ENCODE results near the gene CLSTN3. TPM values are rescaled to one million over a fixed set of nuclear protein-coding genes. Genes with fewer than 3 reads are reported as not detected.

The CLSTN3 gene
- total RNA-seq, 1 donor from 2014 or later, result 36.8 TPM

DNA sequence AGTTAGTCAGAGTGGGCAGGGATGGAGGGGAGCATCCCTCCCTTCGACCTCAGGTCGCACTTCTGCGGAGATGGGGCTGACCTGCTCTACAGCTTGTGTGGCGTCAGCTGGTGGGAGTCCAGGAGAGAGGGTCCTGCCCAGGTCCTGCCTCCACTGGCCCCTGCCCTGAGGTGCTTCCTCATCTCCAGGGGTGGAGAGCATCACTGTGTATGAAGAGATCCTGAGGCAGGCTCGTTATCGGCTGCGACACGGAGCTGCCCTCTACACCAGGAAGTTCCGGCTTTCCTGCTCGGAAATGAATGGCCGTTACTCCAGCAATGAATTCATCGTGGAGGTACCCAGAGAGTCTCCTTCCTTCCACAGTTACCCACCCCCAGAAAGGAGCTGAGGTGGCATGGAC lies 20.2 kb downstream of the CLSTN3 start:
- Histone ChIP-seq H3K4me3 (no peak overlapping the region), H3K4me1 (peaks cover 13% of the 10 kb centered on the region), H3K36me3 (peaks cover 60% of the 10 kb centered on the region), H3K27me3 (ENCODE audit: low read depth) (no peaks in the 10 kb centered on the region), H3K9me3 (no peaks in the 10 kb centered on the region), H3K27ac (no peak overlapping the region)
- DNase-seq, result no peak
- intact Hi-C loops (cut with DNase I), result no loop called here
- TF ChIP-seq, protein P1, sequence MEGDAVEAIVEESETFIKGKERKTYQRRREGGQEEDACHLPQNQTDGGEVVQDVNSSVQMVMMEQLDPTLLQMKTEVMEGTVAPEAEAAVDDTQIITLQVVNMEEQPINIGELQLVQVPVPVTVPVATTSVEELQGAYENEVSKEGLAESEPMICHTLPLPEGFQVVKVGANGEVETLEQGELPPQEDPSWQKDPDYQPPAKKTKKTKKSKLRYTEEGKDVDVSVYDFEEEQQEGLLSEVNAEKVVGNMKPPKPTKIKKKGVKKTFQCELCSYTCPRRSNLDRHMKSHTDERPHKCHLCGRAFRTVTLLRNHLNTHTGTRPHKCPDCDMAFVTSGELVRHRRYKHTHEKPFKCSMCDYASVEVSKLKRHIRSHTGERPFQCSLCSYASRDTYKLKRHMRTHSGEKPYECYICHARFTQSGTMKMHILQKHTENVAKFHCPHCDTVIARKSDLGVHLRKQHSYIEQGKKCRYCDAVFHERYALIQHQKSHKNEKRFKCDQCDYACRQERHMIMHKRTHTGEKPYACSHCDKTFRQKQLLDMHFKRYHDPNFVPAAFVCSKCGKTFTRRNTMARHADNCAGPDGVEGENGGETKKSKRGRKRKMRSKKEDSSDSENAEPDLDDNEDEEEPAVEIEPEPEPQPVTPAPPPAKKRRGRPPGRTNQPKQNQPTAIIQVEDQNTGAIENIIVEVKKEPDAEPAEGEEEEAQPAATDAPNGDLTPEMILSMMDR (IDR thresholded peaks at IDR 0.05), result no peak
- ATAC-seq, result no peak

DNA sequence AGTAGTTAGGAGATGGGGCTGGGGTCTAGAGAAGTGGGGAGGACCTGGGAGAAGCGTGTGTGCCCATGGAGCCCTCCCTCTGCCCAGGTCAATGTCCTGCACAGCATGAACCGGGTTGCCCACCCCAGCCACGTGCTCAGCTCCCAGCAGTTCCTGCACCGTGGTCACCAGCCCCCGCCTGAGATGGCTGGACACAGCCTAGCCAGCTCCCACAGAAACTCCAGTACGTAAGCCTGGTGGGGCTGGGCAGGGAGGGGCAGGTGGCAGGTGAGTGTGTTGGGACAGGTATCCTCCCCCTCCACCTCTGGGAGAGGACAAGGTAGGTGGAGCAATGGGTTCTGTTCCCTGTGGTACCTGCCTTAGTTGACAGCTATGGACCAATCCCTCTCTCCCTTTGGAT lies 20.7 kb downstream of the CLSTN3 start:
- DNase-seq, result no peak
- no peak overlapping the region for H3K4me3 ChIP-seq
- ATAC-seq, result no peak
- no peaks in the 10 kb centered on the region for H3K27me3 ChIP-seq (ENCODE audit: low read depth)
- no peak overlapping the region for H3K27ac ChIP-seq
- H3K4me1 ChIP-seq, result peaks cover 17% of the 10 kb centered on the region
- H3K36me3 ChIP-seq, result peaks cover 57% of the 10 kb centered on the region
- H3K9me3 ChIP-seq, result no peaks in the 10 kb centered on the region
- intact Hi-C loops (cut with DNase I), result no loop called here
- TF ChIP-seq, protein P1 (IDR thresholded peaks at IDR 0.05), result no peak

DNA sequence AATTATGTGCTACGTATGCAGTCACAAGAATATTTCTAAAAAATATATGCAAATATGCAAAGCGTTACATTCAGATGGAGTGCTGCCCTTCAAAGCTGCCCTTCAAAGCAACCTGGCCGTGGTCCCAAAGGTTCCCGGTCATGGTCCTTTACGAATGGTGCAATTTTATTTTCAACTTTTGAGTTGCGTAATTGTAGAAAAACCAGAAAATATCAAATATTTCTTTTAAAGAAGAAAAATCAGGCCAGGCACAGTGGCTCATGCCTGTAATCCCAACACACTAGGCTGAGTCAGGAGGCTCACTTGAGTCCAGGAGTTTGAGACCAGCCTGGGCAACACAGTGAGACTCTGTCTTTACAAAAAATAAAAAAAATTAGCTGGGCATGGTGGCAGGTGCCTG lies 21.4 kb downstream of the CLSTN3 start:
- no peak overlapping the region for H3K4me3 ChIP-seq
- H3K27ac ChIP-seq, result no peak overlapping the region
- peaks cover 50% of the 10 kb centered on the region for H3K36me3 ChIP-seq
- peak in 1 of 2 donors; percentile 32 for ATAC-seq
- H3K9me3 ChIP-seq, result no peaks in the 10 kb centered on the region
- intact Hi-C loops (cut with DNase I), result no loop called here
- peaks cover 18% of the 10 kb centered on the region for H3K4me1 ChIP-seq
- peak; percentile 68 for DNase-seq
- no peaks in the 10 kb centered on the region for H3K27me3 ChIP-seq (ENCODE audit: low read depth)
- TF ChIP-seq, protein P1 (IDR thresholded peaks at IDR 0.05), result no peak

DNA sequence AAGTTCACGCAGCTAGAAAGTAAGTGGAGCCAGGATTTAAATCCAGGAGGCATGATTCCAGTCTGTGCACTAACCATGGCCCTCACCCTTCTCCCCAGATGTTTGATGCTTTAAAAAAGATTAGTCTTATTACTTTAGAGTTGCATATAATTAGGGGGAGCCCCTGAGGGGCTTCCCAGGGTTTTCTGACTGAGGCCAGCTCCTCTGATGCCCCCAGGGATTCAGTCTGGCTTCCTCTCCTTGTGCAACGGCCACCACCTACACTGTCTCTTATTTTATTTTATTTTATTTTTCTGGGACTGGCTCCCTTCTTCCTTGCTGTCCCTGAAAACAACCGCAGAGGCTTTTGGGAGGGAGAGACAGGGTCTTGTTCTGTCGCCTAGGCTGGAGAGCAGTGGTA lies 22.6 kb downstream of the CLSTN3 start:
- peaks cover 18% of the 10 kb centered on the region for H3K4me1 ChIP-seq
- TF ChIP-seq, protein P1 (IDR thresholded peaks at IDR 0.05), result no peak
- no peak overlapping the region for H3K4me3 ChIP-seq
- no peaks in the 10 kb centered on the region for H3K27me3 ChIP-seq (ENCODE audit: low read depth)
- H3K27ac ChIP-seq, result peak overlapping the region; percentile 7
- H3K36me3 ChIP-seq, result peaks cover 45% of the 10 kb centered on the region
- ATAC-seq, result no peak
- no peak for DNase-seq
- intact Hi-C loops (cut with DNase I), result no loop called here
- no peaks in the 10 kb centered on the region for H3K9me3 ChIP-seq

DNA sequence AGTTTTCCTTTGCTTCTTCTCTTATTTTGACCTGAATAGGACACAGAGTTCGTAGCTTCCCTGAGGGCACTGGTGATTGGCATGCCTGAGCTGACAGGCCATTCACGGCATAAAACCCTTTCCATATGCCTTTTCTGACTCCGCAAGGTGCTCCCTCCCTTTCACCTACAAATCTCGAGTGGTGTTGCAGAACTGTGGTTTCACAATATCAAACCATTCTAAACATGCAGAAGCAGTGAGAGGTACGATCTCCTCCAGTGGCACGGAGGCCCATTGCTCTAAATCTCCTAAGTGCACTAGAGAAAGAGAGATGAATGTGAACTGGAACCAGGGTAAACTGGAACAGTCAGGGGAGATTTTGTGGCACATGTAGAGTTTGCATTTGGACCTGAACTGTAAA lies 23.9 kb downstream of the CLSTN3 start:
- H3K9me3 ChIP-seq, result no peaks in the 10 kb centered on the region
- peaks cover 38% of the 10 kb centered on the region for H3K36me3 ChIP-seq
- peaks cover 18% of the 10 kb centered on the region for H3K4me1 ChIP-seq
- ATAC-seq (peak; percentile 55 to 61), DNase-seq (no peak)
- H3K27me3 ChIP-seq (ENCODE audit: low read depth), result no peaks in the 10 kb centered on the region
- TF ChIP-seq, protein P1 (IDR thresholded peaks at IDR 0.05), result no peak
- H3K4me3 ChIP-seq, result no peak overlapping the region
- peak overlapping the region; percentile 22 for H3K27ac ChIP-seq
- intact Hi-C loops (cut with DNase I), result no loop called here
